ENCODE data around the gene MTR.

GRCh38 chr1:236779312-236779711, 15.8 kb upstream of the MTR start:
- TF ChIP-seq, protein P1, sequence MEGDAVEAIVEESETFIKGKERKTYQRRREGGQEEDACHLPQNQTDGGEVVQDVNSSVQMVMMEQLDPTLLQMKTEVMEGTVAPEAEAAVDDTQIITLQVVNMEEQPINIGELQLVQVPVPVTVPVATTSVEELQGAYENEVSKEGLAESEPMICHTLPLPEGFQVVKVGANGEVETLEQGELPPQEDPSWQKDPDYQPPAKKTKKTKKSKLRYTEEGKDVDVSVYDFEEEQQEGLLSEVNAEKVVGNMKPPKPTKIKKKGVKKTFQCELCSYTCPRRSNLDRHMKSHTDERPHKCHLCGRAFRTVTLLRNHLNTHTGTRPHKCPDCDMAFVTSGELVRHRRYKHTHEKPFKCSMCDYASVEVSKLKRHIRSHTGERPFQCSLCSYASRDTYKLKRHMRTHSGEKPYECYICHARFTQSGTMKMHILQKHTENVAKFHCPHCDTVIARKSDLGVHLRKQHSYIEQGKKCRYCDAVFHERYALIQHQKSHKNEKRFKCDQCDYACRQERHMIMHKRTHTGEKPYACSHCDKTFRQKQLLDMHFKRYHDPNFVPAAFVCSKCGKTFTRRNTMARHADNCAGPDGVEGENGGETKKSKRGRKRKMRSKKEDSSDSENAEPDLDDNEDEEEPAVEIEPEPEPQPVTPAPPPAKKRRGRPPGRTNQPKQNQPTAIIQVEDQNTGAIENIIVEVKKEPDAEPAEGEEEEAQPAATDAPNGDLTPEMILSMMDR (IDR thresholded peaks at IDR 0.05) = no peak
- TF ChIP-seq NFYB (CRISPR knock-in tag; conservative IDR thresholded peaks at IDR 0.05; ENCODE audit: low read depth) = no peak
- TF ChIP-seq TEAD4 (CRISPR knock-in tag; IDR thresholded peaks at IDR 0.05) = no peak
- no peak for TF ChIP-seq ZBTB21 (CRISPR knock-in tag; IDR thresholded peaks at IDR 0.05; ENCODE audit: borderline replicate concordance)
- TF ChIP-seq ZNF232 (CRISPR knock-in tag; IDR thresholded peaks at IDR 0.05) = no peak
- TF ChIP-seq ZNF121 (CRISPR knock-in tag; IDR thresholded peaks at IDR 0.05) = no peak
- no peak for TF ChIP-seq MAX (CRISPR knock-in tag; IDR thresholded peaks at IDR 0.05)
- no peak for TF ChIP-seq ZNF138 (CRISPR knock-in tag; conservative IDR thresholded peaks at IDR 0.05)
- TF ChIP-seq, protein P2, sequence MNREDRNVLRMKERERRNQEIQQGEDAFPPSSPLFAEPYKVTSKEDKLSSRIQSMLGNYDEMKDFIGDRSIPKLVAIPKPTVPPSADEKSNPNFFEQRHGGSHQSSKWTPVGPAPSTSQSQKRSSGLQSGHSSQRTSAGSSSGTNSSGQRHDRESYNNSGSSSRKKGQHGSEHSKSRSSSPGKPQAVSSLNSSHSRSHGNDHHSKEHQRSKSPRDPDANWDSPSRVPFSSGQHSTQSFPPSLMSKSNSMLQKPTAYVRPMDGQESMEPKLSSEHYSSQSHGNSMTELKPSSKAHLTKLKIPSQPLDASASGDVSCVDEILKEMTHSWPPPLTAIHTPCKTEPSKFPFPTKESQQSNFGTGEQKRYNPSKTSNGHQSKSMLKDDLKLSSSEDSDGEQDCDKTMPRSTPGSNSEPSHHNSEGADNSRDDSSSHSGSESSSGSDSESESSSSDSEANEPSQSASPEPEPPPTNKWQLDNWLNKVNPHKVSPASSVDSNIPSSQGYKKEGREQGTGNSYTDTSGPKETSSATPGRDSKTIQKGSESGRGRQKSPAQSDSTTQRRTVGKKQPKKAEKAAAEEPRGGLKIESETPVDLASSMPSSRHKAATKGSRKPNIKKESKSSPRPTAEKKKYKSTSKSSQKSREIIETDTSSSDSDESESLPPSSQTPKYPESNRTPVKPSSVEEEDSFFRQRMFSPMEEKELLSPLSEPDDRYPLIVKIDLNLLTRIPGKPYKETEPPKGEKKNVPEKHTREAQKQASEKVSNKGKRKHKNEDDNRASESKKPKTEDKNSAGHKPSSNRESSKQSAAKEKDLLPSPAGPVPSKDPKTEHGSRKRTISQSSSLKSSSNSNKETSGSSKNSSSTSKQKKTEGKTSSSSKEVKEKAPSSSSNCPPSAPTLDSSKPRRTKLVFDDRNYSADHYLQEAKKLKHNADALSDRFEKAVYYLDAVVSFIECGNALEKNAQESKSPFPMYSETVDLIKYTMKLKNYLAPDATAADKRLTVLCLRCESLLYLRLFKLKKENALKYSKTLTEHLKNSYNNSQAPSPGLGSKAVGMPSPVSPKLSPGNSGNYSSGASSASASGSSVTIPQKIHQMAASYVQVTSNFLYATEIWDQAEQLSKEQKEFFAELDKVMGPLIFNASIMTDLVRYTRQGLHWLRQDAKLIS (CRISPR knock-in tag; IDR thresholded peaks at IDR 0.05; ENCODE audit: borderline replicate concordance) = no peak
- TF ChIP-seq, protein P3, sequence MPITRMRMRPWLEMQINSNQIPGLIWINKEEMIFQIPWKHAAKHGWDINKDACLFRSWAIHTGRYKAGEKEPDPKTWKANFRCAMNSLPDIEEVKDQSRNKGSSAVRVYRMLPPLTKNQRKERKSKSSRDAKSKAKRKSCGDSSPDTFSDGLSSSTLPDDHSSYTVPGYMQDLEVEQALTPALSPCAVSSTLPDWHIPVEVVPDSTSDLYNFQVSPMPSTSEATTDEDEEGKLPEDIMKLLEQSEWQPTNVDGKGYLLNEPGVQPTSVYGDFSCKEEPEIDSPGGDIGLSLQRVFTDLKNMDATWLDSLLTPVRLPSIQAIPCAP (CRISPR knock-in tag; IDR thresholded peaks at IDR 0.05) = no peak
- TF ChIP-seq, protein P4, sequence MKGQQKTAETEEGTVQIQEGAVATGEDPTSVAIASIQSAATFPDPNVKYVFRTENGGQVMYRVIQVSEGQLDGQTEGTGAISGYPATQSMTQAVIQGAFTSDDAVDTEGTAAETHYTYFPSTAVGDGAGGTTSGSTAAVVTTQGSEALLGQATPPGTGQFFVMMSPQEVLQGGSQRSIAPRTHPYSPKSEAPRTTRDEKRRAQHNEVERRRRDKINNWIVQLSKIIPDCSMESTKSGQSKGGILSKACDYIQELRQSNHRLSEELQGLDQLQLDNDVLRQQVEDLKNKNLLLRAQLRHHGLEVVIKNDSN (CRISPR knock-in tag; IDR thresholded peaks at IDR 0.05) = no peak

All from WTC11 (cell line).